ENCODE data around the gene CSDE1.

- no peak for TF ChIP-seq CTCF (conservative IDR thresholded peaks at IDR 0.05 in 1 of 2, IDR thresholded peaks at IDR 0.05 in 1 of 2; ENCODE audit: extremely low read depth in 1 of 2, insufficient read depth in 1 of 2, low read depth in 1 of 2, low read length in 2 of 2)
- TF ChIP-seq EZH2 (IDR thresholded peaks at IDR 0.05; ENCODE audit: borderline replicate concordance, low read length), result no peak
Observed at GRCh38 chr1:114669562-114670082, 88.2 kb downstream of the CSDE1 start, which contains the start of gene DENND2C.
